Astrocyte (in vitro differentiated cells and primary cell): Measurements from ENCODE around the gene RAPGEF2. TPM values are rescaled to one million over a fixed set of nuclear protein-coding genes. Genes with fewer than 3 reads are reported as not detected.

ENCODE experiments used
- DNase-seq: peaks from one replicate; pipeline ENCODE4 v3.0.0-alpha.2; 2010; ENCODE audit warnings: low read depth
- FAIRE-seq: peaks from 2 replicates; lab custom pipeline; 2011; peaks lifted over from hg19 to GRCh38; lab: Jason Lieb, UNC
- H2AFZ ChIP-seq: 2 replicates; pipeline ENCODE4 v1.6.0; 2012; ENCODE audit warnings: low read depth, low read length, inconsistent platforms
- H3K27ac ChIP-seq: 2 replicates; pipeline ENCODE4 v1.5.1; 2011; ENCODE audit warnings: low read depth, low read length, inconsistent platforms
- H3K27me3 ChIP-seq: 2 replicates; pipeline ENCODE4 v1.6.0; 2011; ENCODE audit warnings: low read length, inconsistent platforms; ENCODE audit not compliant: insufficient read depth
- H3K36me3 ChIP-seq: 2 replicates; pipeline ENCODE4 v1.5.1; 2011; ENCODE audit warnings: low read length, inconsistent platforms; ENCODE audit not compliant: insufficient read depth
- H3K4me1 ChIP-seq: 2 replicates; pipeline ENCODE4 v1.5.1; 2011; ENCODE audit warnings: low read length, inconsistent platforms; ENCODE audit not compliant: insufficient read depth
- H3K4me2 ChIP-seq: 2 replicates; pipeline ENCODE4 v1.6.0; 2012; ENCODE audit warnings: low read length, inconsistent platforms
- H3K4me3 ChIP-seq: 2 replicates; pipeline ENCODE4 v1.5.1; 2011; ENCODE audit warnings: low read depth, mild to moderate bottlenecking, low read length, inconsistent platforms; ENCODE audit not compliant: insufficient read depth
- H3K79me2 ChIP-seq: 2 replicates; pipeline ENCODE4 v1.6.0; 2012; ENCODE audit warnings: mild to moderate bottlenecking, low read length, inconsistent platforms; ENCODE audit not compliant: insufficient read depth
- H3K9ac ChIP-seq: 2 replicates; pipeline ENCODE4 v1.6.0; 2012; ENCODE audit warnings: mild to moderate bottlenecking, low read length, inconsistent platforms
- H3K9me3 ChIP-seq: 2 replicates; pipeline ENCODE4 v1.5.1; 2012; ENCODE audit warnings: low read depth, mild to moderate bottlenecking, low read length, inconsistent platforms; ENCODE audit not compliant: insufficient read depth
- H4K20me1 ChIP-seq: 2 replicates; pipeline ENCODE4 v1.6.0; 2012; ENCODE audit warnings: low read length, inconsistent platforms; ENCODE audit not compliant: insufficient read depth
- H3K27ac Mint-ChIP-seq: one replicate; pipeline ENCODE4 v1.8.0; 2021; ENCODE audit warnings: mild to moderate bottlenecking, mixed read lengths; ENCODE audit not compliant: unreplicated experiment
- H3K27me3 Mint-ChIP-seq: one replicate; pipeline ENCODE4 v1.8.0; 2021; ENCODE audit warnings: low read depth, mixed read lengths; ENCODE audit not compliant: unreplicated experiment
- H3K36me3 Mint-ChIP-seq: one replicate; pipeline ENCODE4 v1.8.0; 2021; ENCODE audit warnings: low read depth, mixed read lengths; ENCODE audit not compliant: unreplicated experiment
- H3K4me1 Mint-ChIP-seq: one replicate; pipeline ENCODE4 v1.8.0; 2021; ENCODE audit warnings: low read depth, mixed read lengths; ENCODE audit not compliant: unreplicated experiment
- H3K4me3 Mint-ChIP-seq: one replicate; pipeline ENCODE4 v1.8.0; 2021; ENCODE audit warnings: mild to moderate bottlenecking, moderate library complexity, mixed read lengths; ENCODE audit not compliant: unreplicated experiment
- H3K9me3 Mint-ChIP-seq: one replicate; pipeline ENCODE4 v1.8.0; 2021; ENCODE audit warnings: mild to moderate bottlenecking, mixed read lengths; ENCODE audit not compliant: unreplicated experiment
- CTCF ChIP-seq: IDR thresholded peaks from 2 replicates; pipeline ENCODE4 v1.5.1; 2011; ENCODE audit warnings: low read depth, mild to moderate bottlenecking, inconsistent platforms, low read length, moderate library complexity; ENCODE audit not compliant: insufficient read depth
- EZH2 ChIP-seq: IDR thresholded peaks from 2 replicates; pipeline ENCODE4 v1.6.1; 2012; ENCODE audit warnings: mild to moderate bottlenecking, low read length, inconsistent platforms; ENCODE audit not compliant: insufficient read depth
- total RNA-seq: library from RNA; stranded (reverse); gene quantifications from 2 replicates; pipeline ENCODE4 v1.2.1, GENCODE V29; 2021

RAPGEF2 gene
- total RNA-seq, 1 donor from 2014 or later, result 59.0 TPM

GRCh38 chr4:159104694-159105414 lies 2.0 kb downstream of the RAPGEF2 start:
- peak overlapping the region; percentile 18 for H2AFZ ChIP-seq
- FAIRE-seq (no peak), DNase-seq (peak; percentile 68)
- peaks cover 25% of the 10 kb centered on the region for H3K4me1 ChIP-seq
- H3K27me3 Mint-ChIP-seq, result no peaks in the 10 kb centered on the region
- H3K27ac ChIP-seq, result peak overlapping the region; percentile 82
- H3K36me3 ChIP-seq, result no peaks in the 10 kb centered on the region
- H4K20me1 ChIP-seq, result peaks cover 48% of the 10 kb centered on the region
- H3K9ac ChIP-seq, result peak overlapping the region; percentile 98
- peak overlapping the region; percentile 98 for H3K4me3 Mint-ChIP-seq
- no peaks in the 10 kb centered on the region for H3K36me3 Mint-ChIP-seq
- H3K9me3 Mint-ChIP-seq, result no peaks in the 10 kb centered on the region
- peak overlapping the region; percentile 98 for H3K27ac Mint-ChIP-seq
- H3K9me3 ChIP-seq, result no peaks in the 10 kb centered on the region
- H3K4me3 ChIP-seq, result peak overlapping the region; percentile 84
- H3K4me1 Mint-ChIP-seq, result peaks cover 17% of the 10 kb centered on the region
- no peak for TF ChIP-seq CTCF
- no peak for TF ChIP-seq EZH2
- peak overlapping the region; percentile 94 for H3K4me2 ChIP-seq
- no peaks in the 10 kb centered on the region for H3K27me3 ChIP-seq
- H3K79me2 ChIP-seq, result peaks cover 63% of the 10 kb centered on the region

DNA sequence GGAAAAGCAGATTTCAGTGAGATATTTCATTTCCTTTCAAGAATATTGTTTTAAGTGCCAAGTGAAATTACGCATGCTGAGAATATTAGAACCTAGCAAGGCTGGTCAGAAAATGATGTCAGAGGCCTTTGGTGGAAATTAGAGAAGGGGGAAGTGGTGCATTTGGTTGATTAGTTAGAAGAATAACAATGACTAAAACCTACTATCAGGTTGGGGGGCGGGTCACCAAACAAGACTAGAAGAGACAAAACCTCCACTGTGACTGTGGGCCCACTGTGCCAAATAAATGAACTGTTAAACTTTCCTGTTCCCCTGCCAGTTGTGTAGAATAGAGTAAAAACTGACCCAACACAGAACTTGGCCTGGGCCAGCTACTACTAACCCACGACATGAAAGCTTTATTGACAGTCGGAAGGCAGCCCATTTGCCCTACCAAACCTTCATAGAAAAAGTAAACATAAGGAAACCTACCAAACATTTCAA lies 2.9 kb downstream of the RAPGEF2 start:
- Histone ChIP-seq H3K4me1 (peaks cover 25% of the 10 kb centered on the region), H3K4me2 (peak overlapping the region; percentile 94), H3K27ac (peak overlapping the region; percentile 82), H3K9ac (peak overlapping the region; percentile 98), H3K9me3 (no peaks in the 10 kb centered on the region), H3K27me3 (no peaks in the 10 kb centered on the region), H4K20me1 (peaks cover 53% of the 10 kb centered on the region), H3K4me3 (peak overlapping the region; percentile 84), H3K79me2 (peaks cover 72% of the 10 kb centered on the region), H3K36me3 (no peaks in the 10 kb centered on the region), H2AFZ (no peak overlapping the region)
- FAIRE-seq, result peak; percentile 59
- H3K36me3 Mint-ChIP-seq, result no peaks in the 10 kb centered on the region
- DNase-seq, result peak; percentile 93
- H3K4me1 Mint-ChIP-seq, result peaks cover 17% of the 10 kb centered on the region
- no peaks in the 10 kb centered on the region for H3K27me3 Mint-ChIP-seq
- peak overlapping the region; percentile 98 for H3K4me3 Mint-ChIP-seq
- peak overlapping the region; percentile 4 for H3K27ac Mint-ChIP-seq
- H3K9me3 Mint-ChIP-seq, result no peaks in the 10 kb centered on the region
- TF ChIP-seq EZH2 (no peak), CTCF (no peak)

DNA sequence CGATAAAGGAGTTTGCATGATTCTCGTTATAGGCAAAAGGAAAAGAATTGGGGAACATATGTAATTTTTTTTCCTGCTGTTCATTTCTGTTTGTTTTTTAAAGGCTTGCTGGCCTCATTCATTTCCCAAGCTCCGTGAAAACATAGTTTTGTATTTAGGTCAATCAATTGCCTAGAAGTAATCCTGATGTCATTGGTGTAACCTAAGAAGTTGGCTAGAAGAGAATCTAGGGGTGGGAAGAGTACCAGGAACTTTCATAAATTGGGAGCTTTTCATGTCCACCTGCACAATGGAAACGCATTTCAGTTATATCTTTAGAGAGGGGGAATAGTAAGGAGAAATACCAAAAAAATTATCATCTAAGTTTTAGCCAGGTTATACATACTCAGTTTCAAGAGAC lies 3.8 kb downstream of the RAPGEF2 start:
- no peaks in the 10 kb centered on the region for H3K27me3 ChIP-seq
- H3K4me1 Mint-ChIP-seq, result peaks cover 22% of the 10 kb centered on the region
- H3K4me2 ChIP-seq, result peak overlapping the region; percentile 94
- DNase-seq (peak; percentile 32), FAIRE-seq (no peak)
- peak overlapping the region; percentile 11 for H3K9ac ChIP-seq
- H2AFZ ChIP-seq, result no peak overlapping the region
- H3K4me3 ChIP-seq, result peak overlapping the region; percentile 84
- peaks cover 80% of the 10 kb centered on the region for H3K79me2 ChIP-seq
- H3K36me3 Mint-ChIP-seq, result no peaks in the 10 kb centered on the region
- H3K27me3 Mint-ChIP-seq, result no peaks in the 10 kb centered on the region
- no peaks in the 10 kb centered on the region for H3K9me3 Mint-ChIP-seq
- peaks cover 60% of the 10 kb centered on the region for H4K20me1 ChIP-seq
- no peak overlapping the region for H3K27ac Mint-ChIP-seq
- no peak for TF ChIP-seq CTCF
- TF ChIP-seq EZH2, result no peak
- no peaks in the 10 kb centered on the region for H3K9me3 ChIP-seq
- H3K4me1 ChIP-seq, result peaks cover 25% of the 10 kb centered on the region
- no peaks in the 10 kb centered on the region for H3K36me3 ChIP-seq
- H3K27ac ChIP-seq, result peak overlapping the region; percentile 82
- H3K4me3 Mint-ChIP-seq, result peak overlapping the region; percentile 82
